IMR-90 (cell line): ENCODE measurements around the gene SYT2. TPM values are rescaled to one million over a fixed set of nuclear protein-coding genes. Genes with fewer than 3 reads are reported as not detected.

Experiments used
- ATAC-seq: fragments of 200-7000 bp; cut with Tn5 transposase; 2 replicates; pipeline ENCODE4 v1.9.1; 2020; ENCODE audit warnings: low read depth, mild to moderate bottlenecking, moderate library complexity
- BruUV-seq: library from RNA; stranded (reverse); fragments of 400-500 nt; replicated peaks from 2 replicates; lab custom pipeline; 2021; lab: Mats Ljungman, UMichigan
- CTCF ChIA-PET: fragments of 300-600 bp; formaldehyde crosslinking; extraction: SDS; loops from one replicate; lab custom pipeline; 2021; ENCODE audit warnings: antibody characterized with exemption; lab: Yijun Ruan, JAX
- POLR2A ChIA-PET: fragments of 300-600 bp; sonication (Branson Sonifier 250); formaldehyde crosslinking; loops from one replicate; lab custom pipeline; 2022; ENCODE audit warnings: antibody characterized with exemption; ENCODE audit not compliant: unreplicated experiment; lab: Charles Lee
- DNase-seq: peaks from one replicate; pipeline ENCODE4 v3.0.0; 2013
- H2AFZ ChIP-seq: replicated peaks from 2 replicates; pipeline ENCODE3; 2013; ENCODE audit warnings: low read length, mild to moderate bottlenecking; ENCODE audit not compliant: poor library complexity
- H2AK5ac ChIP-seq: 2 replicates; pipeline ENCODE4 v1.6.1; 2013; ENCODE audit warnings: low read depth, low read length, inconsistent platforms
- H2AK9ac ChIP-seq: replicated peaks from 2 replicates; pipeline ENCODE3; 2013; ENCODE audit warnings: mild to moderate bottlenecking, low read depth, low read length, moderate library complexity; ENCODE audit not compliant: poor library complexity
- H2BK120ac ChIP-seq: 2 replicates; pipeline ENCODE4 v1.6.1; 2013; ENCODE audit warnings: low read depth, low read length, inconsistent platforms
- H2BK15ac ChIP-seq: 3 replicates; pipeline ENCODE4 v1.6.1; 2013; ENCODE audit warnings: low read depth, low read length, inconsistent platforms
- H2BK20ac ChIP-seq: 2 replicates; pipeline ENCODE4 v1.6.1; 2013; ENCODE audit warnings: low read depth, mild to moderate bottlenecking, inconsistent platforms, low read length, moderate library complexity
- H2BK5ac ChIP-seq: 2 replicates; pipeline ENCODE4 v1.6.1; 2013; ENCODE audit warnings: mild to moderate bottlenecking, low read depth, low read length, inconsistent platforms; ENCODE audit not compliant: poor library complexity, severe bottlenecking
- H3K14ac ChIP-seq: replicated peaks from 2 replicates; pipeline ENCODE4 v1.6.1; 2013; ENCODE audit warnings: low read depth, low read length, inconsistent platforms
- H3K18ac ChIP-seq: 2 replicates; pipeline ENCODE4 v1.6.1; 2013; ENCODE audit warnings: low read depth, low read length, control low read depth
- H3K23ac ChIP-seq: 2 replicates; pipeline ENCODE4 v1.6.1; 2013; ENCODE audit warnings: low read depth, low read length, inconsistent platforms
- H3K27ac ChIP-seq: 2 replicates; pipeline ENCODE4 v1.5.1; 2013; ENCODE audit warnings: mild to moderate bottlenecking, control low read depth, low read length; ENCODE audit not compliant: insufficient read depth
- H3K27me3 ChIP-seq: 2 replicates; pipeline ENCODE4 v1.6.1; 2013; ENCODE audit warnings: low read length; ENCODE audit not compliant: control insufficient read depth, insufficient read depth
- H3K36me3 ChIP-seq: 2 replicates; pipeline ENCODE4 v1.6.1; 2013; ENCODE audit warnings: low read length, mixed read lengths; ENCODE audit not compliant: control insufficient read depth, insufficient read depth
- H3K4ac ChIP-seq: 2 replicates; pipeline ENCODE4 v1.6.1; 2013; ENCODE audit warnings: low read depth, low read length, inconsistent platforms
- H3K4me1 ChIP-seq: 2 replicates; pipeline ENCODE4 v1.6.1; 2013; ENCODE audit warnings: low read length, mixed read lengths; ENCODE audit not compliant: control insufficient read depth, insufficient read depth
- H3K4me2 ChIP-seq: 2 replicates; pipeline ENCODE4 v1.6.1; 2013; ENCODE audit warnings: low read depth, mild to moderate bottlenecking, control low read depth, low read length, moderate library complexity
- H3K4me3 ChIP-seq: 2 replicates; pipeline ENCODE4 v1.5.1; 2013; ENCODE audit warnings: low read depth, mild to moderate bottlenecking, control low read depth, low read length, moderate library complexity; ENCODE audit not compliant: insufficient read depth
- H3K56ac ChIP-seq: 2 replicates; pipeline ENCODE4 v1.6.1; 2013; ENCODE audit warnings: low read length, inconsistent platforms; ENCODE audit not compliant: insufficient read depth; ENCODE audit errors: extremely low read depth
- H3K79me1 ChIP-seq, 2 experiments: 2 replicates each; pipeline ENCODE4 v1.6.1; 2013; ENCODE audit warnings: low read length in 2 of 2, inconsistent platforms in 1 of 2, low read depth in 1 of 2
- H3K9ac ChIP-seq: 2 replicates; pipeline ENCODE4 v1.6.1; 2013; ENCODE audit warnings: low read depth, low read length, control low read depth
- H3K9me1 ChIP-seq: 2 replicates; pipeline ENCODE4 v1.6.1; 2013; ENCODE audit warnings: low read length, inconsistent platforms; ENCODE audit not compliant: insufficient read depth
- H3K9me3 ChIP-seq: 2 replicates; pipeline ENCODE4 v1.6.1; 2013; ENCODE audit warnings: low read length; ENCODE audit not compliant: control insufficient read depth, insufficient read depth
- H4K20me1 ChIP-seq: 2 replicates; pipeline ENCODE4 v1.6.1; 2013; ENCODE audit warnings: low read length, inconsistent platforms; ENCODE audit not compliant: insufficient read depth
- H4K5ac ChIP-seq: 2 replicates; pipeline ENCODE4 v1.6.1; 2013; ENCODE audit warnings: mild to moderate bottlenecking, low read depth, low read length, control low read depth
- H4K8ac ChIP-seq, 2 experiments: 2 replicates each; pipeline ENCODE4 v1.6.1; 2013; ENCODE audit warnings: low read depth in 2 of 2, low read length in 2 of 2, control low read depth in 1 of 2, inconsistent platforms in 1 of 2
- H4K91ac ChIP-seq: 2 replicates; pipeline ENCODE4 v1.6.1; 2013; ENCODE audit warnings: low read depth, low read length, inconsistent platforms; ENCODE audit not compliant: insufficient read depth
- CHD1 ChIP-seq: IDR thresholded peaks from 2 replicates; pipeline ENCODE4 v1.6.1; 2012; ENCODE audit warnings: low read depth, low read length, improper control_type of control experiment
- MAFK ChIP-seq: IDR thresholded peaks from 2 replicates; pipeline ENCODE4 v1.6.1; 2012; ENCODE audit warnings: low read depth, low read length, improper control_type of control experiment
- MAZ ChIP-seq: IDR thresholded peaks from 2 replicates; pipeline ENCODE4 v1.6.1; 2012; ENCODE audit warnings: low read depth, mild to moderate bottlenecking, low read length, improper control_type of control experiment, moderate library complexity, borderline replicate concordance
- MXI1 ChIP-seq: IDR thresholded peaks from 2 replicates; pipeline ENCODE4 v1.6.1; 2012; ENCODE audit warnings: low read depth, mild to moderate bottlenecking, low read length, moderate library complexity, borderline replicate concordance
- POLR2A ChIP-seq: IDR thresholded peaks from 2 replicates; pipeline ENCODE4 v1.6.1; 2012; ENCODE audit warnings: mild to moderate bottlenecking, low read depth, low read length
- RAD21 ChIP-seq: IDR thresholded peaks from 2 replicates; pipeline ENCODE4 v1.6.1; 2012; ENCODE audit warnings: low read length, improper control_type of control experiment
- RCOR1 ChIP-seq: IDR thresholded peaks from 2 replicates; pipeline ENCODE4 v1.6.1; 2012; ENCODE audit warnings: mild to moderate bottlenecking, low read length, improper control_type of control experiment; ENCODE audit not compliant: insufficient replicate concordance
- SMC3 ChIP-seq: fragments of 150-350 bp; IDR thresholded peaks from 2 replicates; pipeline ENCODE4 v1.6.1; 2016; ENCODE audit warnings: low read depth, mild to moderate bottlenecking, antibody characterized with exemption, low read length, moderate library complexity
- WGBS, 2 experiments: methylation state at CpG; one replicate each; pipeline versions ENCODE4 v1.1.5 to v1.1.7; 2013; ENCODE audit warnings: missing lambda C conversion rate in 2 of 2; ENCODE audit not compliant: insufficient read length in 1 of 2; ENCODE audit errors: extremely low coverage in 2 of 2; 5-methylcytosine and 5-hydroxymethylcytosine counted together
- dilution Hi-C: fragments of 300-500 bp; cut with HindIII; formaldehyde crosslinking; loops from one replicate; pipeline ENCODE4 v1.14.3; 2018; ENCODE audit warnings: low sequenced_read_pairs; ENCODE audit not compliant: unreplicated experiment
- in situ Hi-C: fragments of 300-500 bp; cut with MboI; formaldehyde crosslinking; loops from 3 replicates; pipeline ENCODE4 v1.14.3; 2019; ENCODE audit warnings: low sequenced_read_pairs, inconsistent platforms, mixed read lengths
- intact Hi-C: fragments of 100-400 bp; cut with micrococcal nuclease; formaldehyde crosslinking; loops from 2 replicates; pipeline ENCODE4 v1.10.0; 2022
- polyA plus RNA-seq, 3 experiments: library from polyadenylated mRNA; depleted of rRNA; stranded (reverse); fragments of >200 nt; gene quantifications; 2 replicates each; pipeline ENCODE4 v1.2.3, GENCODE V29; 2012; ENCODE audit warnings: low replicate concordance in 1 of 3
- total RNA-seq: library from RNA; depleted of rRNA; stranded (reverse); fragments of >200 nt; gene quantifications from 2 replicates; pipeline ENCODE4 v1.2.3, GENCODE V29; 2012
- TF ChIP-seq, protein P1 (sequence below): conservative IDR thresholded peaks from 2 replicates; pipeline ENCODE4 v1.5.1; 2012; ENCODE audit warnings: mild to moderate bottlenecking, low read depth, low read length, improper control_type of control experiment
- TF ChIP-seq, protein P2 (sequence below): fragments of 150-350 bp; IDR thresholded peaks from 2 replicates; pipeline ENCODE4 v1.6.1; 2017; ENCODE audit warnings: mild to moderate bottlenecking, antibody characterized with exemption, low read length, low read depth

The SYT2 gene
- total and polyA plus RNA-seq, 2 of the 4 experiments (the other 2 are of a cell fraction), result under 0.01 TPM

DNA sequence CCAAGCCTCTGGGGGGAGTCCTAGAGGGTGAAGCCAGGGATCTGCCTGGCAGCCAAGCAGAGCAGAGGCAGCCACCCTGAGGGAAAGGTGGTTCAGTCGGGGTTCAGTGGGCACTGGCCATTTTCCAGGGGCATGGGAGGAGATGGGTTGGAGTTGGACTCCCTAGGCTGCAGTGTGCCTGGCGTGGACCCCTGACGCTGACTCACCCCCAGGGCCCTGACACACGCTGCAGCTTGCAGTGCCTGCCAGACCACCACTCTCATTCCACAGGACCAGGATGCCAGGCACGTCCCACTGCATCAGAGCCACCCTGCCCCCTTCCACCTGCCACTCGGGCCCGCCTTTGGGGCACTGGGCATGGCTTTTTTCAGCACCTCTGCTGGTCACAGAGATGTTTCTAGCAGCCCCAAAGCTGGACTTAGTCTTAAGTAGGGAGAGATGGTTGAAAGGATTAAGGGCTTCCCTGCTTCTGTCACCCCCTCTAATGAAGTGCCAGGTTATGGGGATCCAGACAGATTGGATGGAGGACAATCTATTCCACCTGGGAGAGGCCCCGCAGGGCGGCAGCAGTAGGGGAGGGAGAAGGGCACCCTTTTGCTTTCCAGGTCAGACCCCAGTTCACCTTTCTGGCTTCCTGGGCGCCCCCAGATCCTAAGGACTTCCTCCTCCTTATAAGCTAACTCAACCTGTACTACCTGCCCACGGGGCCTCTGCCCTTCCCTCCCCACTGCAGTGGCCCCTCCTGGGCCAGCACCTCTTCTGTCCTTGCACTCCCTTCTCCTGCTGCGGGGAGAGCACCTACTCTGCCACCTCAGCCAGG is 1.6 kb downstream of the SYT2 start (continued):
- no peak for TF ChIP-seq RCOR1

DNA sequence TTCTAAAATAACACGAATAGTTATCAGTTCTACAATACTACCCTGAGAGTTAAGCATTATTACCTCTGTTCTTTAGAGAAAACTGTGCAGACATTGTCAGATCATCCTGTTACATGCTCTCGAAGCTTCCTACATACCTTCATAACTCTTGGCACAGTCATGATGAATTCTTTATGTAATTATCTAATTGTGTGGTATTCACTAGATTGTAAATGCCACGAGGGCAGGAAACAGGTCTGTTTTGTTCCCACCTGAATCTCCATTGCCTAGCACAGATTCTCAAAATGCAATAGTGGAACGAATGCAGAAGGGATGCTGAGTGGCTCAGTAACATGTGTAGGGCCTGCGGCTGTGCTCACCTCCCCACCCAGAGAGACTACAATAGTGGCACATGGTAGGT is 3.4 kb downstream of the SYT2 start:
- H3K4me2 ChIP-seq, result no peak overlapping the region
- H4K20me1 ChIP-seq, result no peaks in the 10 kb centered on the region; the same call in 1 of the 2 replicates
- peaks cover 4% of the 10 kb centered on the region; the same call in 1 of the 2 replicates for H3K4me1 ChIP-seq
- H4K5ac ChIP-seq, result no peak overlapping the region
- no peaks in the 10 kb centered on the region for H3K36me3 ChIP-seq
- H3K27ac ChIP-seq, result no peak overlapping the region
- H2BK120ac ChIP-seq, result no peak overlapping the region
- ChIA-PET CTCF (no interaction called here), POLR2A (no interaction called here)
- ATAC-seq (no peak), DNase-seq (no peak)
- no peak overlapping the region for H3K14ac ChIP-seq
- no peaks in the 10 kb centered on the region for H3K79me1 ChIP-seq
- H3K4me3 ChIP-seq, result no peak overlapping the region
- no peak overlapping the region for H2AK5ac ChIP-seq
- H3K9me1 ChIP-seq, result no peaks in the 10 kb centered on the region
- H3K18ac ChIP-seq, result no peak overlapping the region
- no CpG with 5 or more reads among the region's 5 CpGs for WGBS, 2 experiments
- no TSS peak for BruUV-seq
- H2BK5ac ChIP-seq, result no peak overlapping the region
- TF ChIP-seq POLR2A, result no peak
- TF ChIP-seq SMC3, result no peak
- no peak for TF ChIP-seq MAFK
- no peak for TF ChIP-seq MXI1
- TF ChIP-seq, protein P1, sequence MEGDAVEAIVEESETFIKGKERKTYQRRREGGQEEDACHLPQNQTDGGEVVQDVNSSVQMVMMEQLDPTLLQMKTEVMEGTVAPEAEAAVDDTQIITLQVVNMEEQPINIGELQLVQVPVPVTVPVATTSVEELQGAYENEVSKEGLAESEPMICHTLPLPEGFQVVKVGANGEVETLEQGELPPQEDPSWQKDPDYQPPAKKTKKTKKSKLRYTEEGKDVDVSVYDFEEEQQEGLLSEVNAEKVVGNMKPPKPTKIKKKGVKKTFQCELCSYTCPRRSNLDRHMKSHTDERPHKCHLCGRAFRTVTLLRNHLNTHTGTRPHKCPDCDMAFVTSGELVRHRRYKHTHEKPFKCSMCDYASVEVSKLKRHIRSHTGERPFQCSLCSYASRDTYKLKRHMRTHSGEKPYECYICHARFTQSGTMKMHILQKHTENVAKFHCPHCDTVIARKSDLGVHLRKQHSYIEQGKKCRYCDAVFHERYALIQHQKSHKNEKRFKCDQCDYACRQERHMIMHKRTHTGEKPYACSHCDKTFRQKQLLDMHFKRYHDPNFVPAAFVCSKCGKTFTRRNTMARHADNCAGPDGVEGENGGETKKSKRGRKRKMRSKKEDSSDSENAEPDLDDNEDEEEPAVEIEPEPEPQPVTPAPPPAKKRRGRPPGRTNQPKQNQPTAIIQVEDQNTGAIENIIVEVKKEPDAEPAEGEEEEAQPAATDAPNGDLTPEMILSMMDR, result no peak
- TF ChIP-seq CHD1, result no peak
- TF ChIP-seq, protein P2, sequence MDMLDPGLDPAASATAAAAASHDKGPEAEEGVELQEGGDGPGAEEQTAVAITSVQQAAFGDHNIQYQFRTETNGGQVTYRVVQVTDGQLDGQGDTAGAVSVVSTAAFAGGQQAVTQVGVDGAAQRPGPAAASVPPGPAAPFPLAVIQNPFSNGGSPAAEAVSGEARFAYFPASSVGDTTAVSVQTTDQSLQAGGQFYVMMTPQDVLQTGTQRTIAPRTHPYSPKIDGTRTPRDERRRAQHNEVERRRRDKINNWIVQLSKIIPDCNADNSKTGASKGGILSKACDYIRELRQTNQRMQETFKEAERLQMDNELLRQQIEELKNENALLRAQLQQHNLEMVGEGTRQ, result no peak
- no peak for TF ChIP-seq RCOR1
- TF ChIP-seq MAZ, result no peak
- no peak for TF ChIP-seq RAD21
- H3K9me3 ChIP-seq, result no peaks in the 10 kb centered on the region
- intact Hi-C loops, result no loop called here
- no peak overlapping the region for H3K4ac ChIP-seq
- no peak overlapping the region for H2AFZ ChIP-seq
- H3K56ac ChIP-seq, result no peak overlapping the region
- in situ Hi-C loops, result no loop called here
- H2BK20ac ChIP-seq, result no peak overlapping the region
- H3K9ac ChIP-seq, result no peak overlapping the region
- H2AK9ac ChIP-seq, result no peak overlapping the region
- no peak overlapping the region for H2BK15ac ChIP-seq
- dilution Hi-C loops, result no loop called here
- no peak overlapping the region for H4K91ac ChIP-seq
- H3K27me3 ChIP-seq, result peaks cover 96% of the 10 kb centered on the region
- H4K8ac ChIP-seq, result no peak overlapping the region
- no peak overlapping the region for H3K23ac ChIP-seq
